DMS79 treated with DMSO at 0.1 percent for 48 hours (cell line): ENCODE measurements around the gene PRR3.
A peak's percentile ranks its signal among the peaks of the same experiment; 100 is the strongest.

ENCODE experiments used
- DNase-seq: peaks from one replicate; lab custom pipeline; 2025; lab: John Stamatoyannopoulos, UW

The PRR3 gene

DNA sequence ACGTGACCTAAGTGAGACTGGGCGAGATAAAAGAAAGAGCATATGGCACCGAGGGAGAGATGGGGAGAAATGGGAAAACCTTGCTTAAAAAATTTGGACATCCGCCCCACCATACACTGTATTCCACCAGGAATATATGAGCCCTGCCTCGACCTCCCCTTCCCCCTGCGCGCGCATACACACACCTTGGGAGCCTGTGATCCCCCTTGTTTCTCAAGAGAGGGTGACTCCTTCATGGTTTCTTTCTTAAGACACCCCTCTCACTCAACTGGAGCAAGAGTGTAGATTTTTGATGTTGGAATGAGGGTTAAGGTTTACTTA is 14.6 kb downstream of the PRR3 start:
- DNase-seq = no peak

DNA sequence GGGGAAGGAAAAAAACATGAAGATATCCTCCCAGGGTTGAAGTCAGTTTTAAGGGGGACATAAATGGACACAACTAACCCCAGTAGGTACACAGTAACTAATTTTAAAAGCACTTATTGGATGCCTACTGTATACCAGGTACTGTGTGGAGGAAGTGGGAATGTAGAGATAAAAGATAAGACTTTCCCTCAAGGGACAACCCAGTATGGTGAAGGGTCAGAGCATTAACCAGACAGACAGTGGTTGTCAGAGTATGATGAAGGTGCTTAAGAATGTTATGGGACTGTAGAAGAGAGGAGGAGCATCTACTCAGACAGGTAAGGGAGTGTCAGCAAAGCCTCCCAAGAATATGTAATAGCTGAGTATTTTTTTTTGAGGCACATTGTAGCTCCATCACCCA is 15.1 kb downstream of the PRR3 start:
- no peak for DNase-seq

DNA sequence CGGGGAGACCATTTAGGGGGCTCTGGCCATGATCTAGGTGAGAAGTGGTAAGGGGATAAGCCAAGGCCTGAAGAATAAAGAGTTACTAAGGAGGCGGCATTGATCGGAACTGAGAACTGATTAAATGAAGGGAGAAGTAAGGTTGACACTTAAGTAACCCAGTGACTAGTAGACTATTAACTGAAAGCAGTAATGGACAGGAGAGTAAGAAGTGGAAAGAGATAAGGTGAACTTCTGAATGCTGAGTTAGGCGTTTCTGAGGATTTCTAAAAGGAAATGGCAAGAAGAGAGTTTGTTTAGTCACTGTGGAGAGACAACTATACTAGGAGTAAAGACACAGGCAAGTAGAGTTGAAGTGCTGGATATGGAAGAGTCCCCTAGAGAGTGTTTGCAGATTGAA is 16.0 kb downstream of the PRR3 start:
- DNase-seq = no peak

DNA sequence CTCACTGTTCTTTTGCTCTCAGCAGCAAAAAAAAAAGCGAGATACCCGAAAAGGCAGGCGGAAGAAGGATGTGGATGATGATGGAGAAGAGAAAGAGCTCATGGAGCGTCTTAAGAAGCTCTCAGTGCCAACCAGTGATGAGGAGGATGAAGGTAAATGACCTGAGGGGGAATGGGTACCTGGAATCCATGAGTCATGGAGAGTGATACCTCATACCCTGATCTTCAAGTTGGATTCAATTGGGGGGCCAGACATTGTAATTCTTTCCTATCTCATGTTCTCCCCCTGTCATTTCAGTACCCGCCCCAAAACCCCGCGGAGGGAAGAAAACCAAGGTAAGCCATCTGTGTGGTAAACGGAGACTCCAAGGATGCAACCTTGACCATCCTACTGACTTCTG is 21.0 kb downstream of the PRR3 start:
- no peak for DNase-seq

DNA sequence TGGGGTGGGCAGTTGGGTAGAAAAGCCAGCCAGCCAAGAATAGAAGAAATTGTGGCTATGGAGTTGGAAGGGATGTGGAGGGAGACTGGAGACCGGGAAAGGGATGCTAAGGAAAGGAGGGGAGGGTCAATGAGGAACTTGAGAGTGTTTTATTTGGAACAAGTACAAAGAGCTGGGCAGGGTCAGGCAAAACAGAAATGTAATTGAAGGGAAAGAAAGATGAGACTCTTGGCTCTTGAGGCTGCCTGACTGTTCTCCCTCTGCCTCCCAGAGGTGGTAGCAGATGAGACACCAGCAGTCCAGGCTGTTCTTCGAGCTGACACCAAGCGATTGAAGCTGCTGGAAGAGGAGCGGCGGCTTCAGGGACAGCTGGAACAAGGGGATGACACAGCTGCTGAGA is 26.8 kb downstream of the PRR3 start:
- no peak for DNase-seq

DNA sequence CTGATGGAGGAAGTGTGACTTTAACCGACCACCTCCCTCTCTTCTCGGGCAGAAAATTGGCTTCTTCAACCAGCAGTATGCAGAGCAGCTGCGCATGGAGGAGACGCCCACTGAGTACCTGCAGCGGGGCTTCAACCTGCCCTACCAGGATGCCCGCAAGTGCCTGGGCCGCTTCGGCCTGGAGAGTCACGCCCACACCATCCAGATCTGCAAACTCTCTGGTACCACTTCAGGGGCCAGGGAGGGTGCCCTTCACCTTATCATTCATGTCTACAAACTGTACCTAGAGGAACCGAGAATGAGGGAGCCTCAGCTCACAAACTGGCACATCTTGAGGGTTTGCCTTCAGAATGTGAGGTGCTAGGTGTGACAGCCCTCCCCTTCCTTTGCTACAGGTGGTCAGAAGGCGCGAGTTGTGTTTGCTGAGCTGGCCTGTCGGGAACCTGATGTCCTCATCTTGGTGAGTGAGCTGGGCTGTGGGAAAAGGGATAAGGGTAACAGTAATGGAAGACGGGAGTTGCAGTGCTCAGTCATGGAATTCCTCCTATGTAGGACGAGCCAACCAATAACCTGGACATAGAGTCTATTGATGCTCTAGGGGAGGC is 32.8 kb downstream of the PRR3 start:
- DNase-seq = no peak

DNA sequence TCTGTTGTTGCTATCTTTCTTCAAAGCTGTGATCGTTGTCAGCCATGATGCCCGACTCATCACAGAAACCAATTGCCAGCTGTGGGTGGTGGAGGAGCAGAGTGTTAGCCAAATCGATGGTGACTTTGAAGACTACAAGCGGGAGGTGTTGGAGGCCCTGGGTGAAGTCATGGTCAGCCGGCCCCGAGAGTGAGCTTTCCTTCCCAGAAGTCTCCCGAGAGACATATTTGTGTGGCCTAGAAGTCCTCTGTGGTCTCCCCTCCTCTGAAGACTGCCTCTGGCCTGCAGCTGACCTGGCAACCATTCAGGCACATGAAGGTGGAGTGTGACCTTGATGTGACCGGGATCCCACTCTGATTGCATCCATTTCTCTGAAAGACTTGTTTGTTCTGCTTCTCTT is 33.4 kb downstream of the PRR3 start:
- no peak for DNase-seq

DNA sequence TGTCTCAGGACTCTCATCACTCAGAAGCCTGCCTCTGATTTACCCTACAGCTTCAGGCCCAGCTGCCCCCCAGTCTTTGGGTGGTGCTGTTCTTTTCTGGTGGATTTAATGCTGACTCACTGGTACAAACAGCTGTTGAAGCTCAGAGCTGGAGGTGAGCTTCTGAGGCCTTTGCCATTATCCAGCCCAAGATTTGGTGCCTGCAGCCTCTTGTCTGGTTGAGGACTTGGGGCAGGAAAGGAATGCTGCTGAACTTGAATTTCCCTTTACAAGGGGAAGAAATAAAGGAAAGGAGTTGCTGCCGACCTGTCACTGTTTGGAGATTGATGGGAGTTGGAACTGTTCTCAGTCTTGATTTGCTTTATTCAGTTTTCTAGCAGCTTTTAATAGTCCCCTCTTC is 33.9 kb downstream of the PRR3 start:
- no peak for DNase-seq

DNA sequence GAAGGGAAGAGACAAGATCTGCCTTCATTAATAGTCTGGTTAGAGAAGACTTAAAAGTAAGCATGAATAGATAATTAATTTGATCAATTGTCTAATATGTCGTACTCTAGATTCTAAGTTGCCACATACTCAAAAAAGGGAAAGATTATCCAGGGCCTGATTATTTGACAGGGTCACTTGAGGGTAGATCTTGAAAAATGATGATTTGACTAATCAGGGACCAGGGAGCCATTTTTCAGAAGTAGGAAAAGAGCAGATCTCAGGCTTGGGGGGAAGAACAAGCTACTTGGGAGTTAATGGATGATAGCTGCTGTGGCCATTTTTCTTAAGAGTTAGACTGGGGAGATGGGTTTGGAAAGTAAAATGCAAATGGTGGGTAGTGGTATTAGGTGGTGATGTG is 35.2 kb downstream of the PRR3 start:
- DNase-seq = no peak

DNA sequence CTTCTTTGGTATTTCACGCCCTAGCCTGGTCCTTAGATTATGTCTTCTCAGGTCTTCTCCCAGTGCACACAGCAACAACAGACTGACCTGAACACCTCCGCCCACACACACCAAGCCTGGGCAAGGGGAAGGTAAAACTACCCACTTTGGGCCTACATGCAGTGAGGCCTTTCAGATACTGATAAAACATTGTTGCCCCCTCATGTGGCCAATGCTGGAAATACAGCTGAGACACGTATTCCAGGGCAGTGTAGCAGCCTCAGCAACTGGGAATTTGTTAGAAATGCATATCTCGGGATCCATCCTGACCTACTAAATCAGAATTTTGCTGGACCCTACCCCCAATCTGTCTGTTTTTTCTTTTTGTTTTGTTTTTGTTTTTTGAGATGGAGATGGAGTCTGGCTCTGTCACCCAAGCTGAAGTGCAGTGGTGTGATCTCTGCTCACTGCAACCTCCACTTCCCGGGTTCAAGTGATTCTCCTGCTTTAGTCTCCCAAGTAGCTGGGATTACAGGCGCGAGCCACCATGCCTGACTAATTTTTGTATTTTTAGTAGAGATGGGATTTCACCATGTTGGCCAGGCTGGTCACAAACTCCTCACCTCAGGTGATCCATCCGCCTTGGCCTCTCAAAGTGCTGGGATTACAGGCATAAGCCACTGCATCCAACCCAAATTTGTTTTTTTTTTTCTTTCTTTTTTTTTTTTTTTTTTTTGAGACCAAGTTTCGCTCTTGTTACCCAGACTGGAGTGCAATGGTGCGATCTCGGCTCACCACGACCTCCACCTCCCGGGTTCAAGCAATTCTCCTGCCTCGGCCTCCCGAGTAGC is 40.4 kb downstream of the PRR3 start:
- peak; percentile 9 for DNase-seq

DNA sequence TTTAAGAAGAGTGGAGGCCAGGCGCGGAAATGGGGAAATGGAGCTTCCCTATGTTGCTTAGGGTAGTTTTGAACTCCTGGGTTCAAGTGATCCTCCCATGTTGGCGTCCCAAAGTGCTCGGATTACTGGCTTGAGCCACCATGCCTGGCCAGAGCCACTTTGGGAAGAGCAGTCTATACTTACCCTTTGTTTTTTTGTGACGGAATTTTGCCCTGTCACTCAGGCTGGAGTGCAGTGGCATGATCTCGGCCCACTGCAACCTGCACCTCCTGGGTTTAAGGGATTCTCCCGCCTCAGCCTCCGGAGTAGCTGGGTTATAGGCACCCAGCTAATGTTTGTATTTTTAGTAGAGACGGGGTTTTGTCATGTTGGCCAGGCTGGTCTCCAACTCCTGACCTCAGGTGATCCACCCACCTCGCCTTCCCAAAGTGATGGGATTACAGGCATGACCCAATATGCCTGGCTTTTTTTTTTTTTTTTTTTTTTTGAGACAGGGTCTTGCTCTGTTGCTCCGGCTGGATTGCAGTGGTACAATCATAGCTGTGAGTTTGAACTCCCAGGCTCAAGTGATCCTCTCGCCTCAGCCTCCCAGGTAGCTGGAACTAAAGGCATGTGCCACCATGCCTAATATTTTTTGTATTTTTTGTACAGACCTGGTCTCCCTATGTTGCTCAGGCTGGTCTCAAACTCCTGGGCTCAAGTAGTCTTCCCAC is 42.0 kb downstream of the PRR3 start:
- no peak for DNase-seq

DNA sequence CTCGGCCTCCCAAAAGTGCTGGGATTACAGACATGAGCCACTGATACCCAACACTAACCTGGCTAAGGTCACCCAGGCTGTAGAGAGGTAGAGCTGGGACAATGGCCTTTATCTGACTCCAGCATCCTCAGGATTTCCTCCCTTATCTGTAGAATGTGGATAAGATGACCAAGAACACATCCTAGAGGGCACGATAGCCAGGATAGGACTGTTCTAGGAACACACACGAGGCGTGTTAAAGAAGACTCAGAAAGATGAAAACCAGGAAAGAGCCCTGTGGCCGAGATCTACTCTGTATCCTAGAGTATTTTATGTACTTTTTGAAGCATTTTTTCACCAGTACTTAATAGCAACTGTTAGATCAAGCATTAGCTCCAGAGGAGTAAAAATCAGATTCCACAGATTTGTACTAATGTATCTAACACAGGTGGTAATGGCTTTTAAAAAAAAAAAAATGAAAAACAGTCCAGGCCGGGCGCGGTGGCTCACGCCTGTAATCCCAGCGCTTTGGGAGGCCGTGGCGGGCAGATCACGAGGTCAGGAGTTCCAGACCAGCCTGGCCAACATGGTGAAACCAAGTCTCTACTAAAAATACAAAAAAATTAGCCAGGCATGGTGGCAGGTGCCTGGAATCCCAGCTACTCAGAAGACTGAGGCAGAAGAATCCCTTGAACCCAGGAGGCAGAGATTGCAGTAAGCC is 42.7 kb downstream of the PRR3 start:
- DNase-seq = no peak

DNA sequence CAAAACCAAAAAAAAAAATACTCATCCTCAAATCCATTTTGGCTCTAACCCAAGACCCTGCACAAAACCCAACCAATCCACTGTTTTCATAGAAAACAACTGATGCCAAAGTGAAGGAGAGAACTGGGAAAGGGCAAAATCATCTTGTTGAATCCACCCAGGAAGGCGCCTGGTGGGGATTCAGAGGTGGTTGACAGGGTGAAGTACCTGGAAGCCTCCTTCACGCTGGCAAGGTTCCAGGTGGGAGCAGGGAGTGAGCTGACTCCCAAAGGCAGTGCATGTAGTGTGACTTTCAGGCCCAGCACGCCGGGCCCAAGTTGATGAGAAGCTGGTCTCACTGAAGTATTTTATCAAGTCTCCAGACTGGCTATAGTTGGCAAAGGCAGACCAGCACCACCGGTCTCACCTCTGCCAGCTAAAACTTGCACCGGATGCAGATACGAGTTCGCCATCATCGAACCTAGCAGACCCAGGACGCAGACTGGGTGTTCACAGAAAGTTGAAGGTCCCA is 43.4 kb downstream of the PRR3 start:
- DNase-seq = no peak

DNA sequence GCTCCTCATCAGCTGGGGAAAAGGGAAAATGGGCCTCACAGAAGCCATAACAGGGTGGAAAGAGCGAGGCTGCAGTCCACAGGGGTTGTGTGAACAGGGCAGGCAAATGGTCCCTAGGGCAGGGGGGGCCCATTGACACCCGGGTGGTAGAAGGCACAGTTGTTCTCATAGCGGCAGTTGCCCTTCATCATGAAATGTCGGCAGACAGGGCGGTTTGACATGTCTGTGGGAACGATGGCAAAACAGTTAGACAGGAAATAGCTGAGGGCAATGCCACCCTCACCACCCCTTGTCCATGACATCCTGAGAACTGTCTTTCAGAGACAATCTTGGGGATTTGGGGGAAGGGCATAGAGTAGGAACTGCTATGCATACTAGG is 44.3 kb downstream of the PRR3 start:
- no peak for DNase-seq

DNA sequence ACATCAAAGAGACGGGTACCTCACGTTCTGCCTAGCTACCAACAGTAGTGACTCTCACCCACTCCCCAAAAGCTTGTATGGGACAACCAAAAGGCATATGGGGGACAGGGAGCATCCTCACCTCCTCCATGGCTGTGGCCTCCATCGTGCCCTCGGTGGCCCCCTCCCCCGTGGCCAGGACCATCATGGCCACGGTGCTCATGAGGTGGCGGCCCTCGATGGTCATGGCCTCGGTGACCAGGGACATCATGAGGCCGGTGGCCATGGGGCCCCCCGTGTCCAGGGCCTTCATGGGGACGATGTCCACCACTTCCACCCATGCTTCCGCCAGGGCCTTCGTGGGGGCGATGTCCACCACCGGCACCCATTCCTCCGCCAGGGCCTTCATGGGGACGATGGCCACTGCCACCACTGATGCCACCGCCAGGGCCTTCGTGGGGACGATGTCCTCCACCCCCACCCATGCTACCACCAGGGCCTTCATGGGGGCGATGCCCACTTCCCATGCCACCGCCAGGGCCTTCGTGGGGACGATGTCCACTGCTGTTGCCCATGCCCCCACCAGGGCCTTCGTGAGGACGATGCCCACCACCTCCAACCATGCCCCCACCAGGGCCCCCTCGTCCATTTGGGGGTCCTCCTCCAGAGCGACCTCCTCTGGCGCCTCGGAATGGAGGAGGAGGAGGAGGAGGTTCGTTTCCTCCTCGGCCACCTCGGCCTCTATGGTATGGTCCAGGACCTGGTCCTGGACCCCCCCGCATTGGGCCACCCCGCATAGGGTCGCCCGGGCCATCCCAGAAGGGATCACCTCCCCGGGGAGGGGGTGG is 44.9 kb downstream of the PRR3 start:
- no peak for DNase-seq

DNA sequence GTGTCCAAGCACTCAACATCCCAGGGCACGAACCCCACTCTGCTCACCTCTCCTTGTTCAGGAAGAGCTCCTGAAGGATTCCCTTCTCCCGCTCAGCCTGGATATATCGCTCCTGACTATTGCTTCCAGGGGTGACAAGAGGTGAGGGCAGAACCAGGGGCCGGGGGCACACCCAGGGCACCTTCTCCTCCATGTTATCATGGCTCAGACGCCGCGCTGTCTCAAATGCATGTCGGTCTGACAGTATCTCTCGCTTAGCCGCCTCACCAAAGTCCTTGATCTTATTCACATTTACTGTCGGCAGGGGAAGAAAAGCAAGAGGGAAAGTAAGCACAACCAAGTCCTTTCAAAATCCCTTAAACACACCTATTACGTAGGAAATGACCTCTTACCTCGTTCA is 46.9 kb downstream of the PRR3 start:
- no peak for DNase-seq

DNA sequence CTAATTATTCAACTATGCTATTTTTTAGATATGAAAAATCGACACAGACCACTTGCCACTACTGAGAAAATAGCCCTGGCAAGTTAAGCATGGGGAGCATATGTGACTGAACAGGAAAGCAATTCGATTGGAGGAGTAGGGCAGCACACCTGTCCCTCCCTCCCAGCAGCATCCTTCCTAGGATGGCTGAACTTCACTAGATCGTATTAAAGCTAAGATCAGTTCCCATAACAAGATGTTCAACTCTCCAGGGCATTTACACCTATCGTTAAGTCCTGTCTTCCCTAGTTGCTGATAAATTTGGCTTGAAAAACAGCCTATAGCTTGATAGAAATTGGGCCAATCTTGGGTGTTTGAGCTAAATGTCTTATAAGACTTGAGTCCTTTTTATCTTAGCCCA is 53.0 kb downstream of the PRR3 start:
- no peak for DNase-seq

DNA sequence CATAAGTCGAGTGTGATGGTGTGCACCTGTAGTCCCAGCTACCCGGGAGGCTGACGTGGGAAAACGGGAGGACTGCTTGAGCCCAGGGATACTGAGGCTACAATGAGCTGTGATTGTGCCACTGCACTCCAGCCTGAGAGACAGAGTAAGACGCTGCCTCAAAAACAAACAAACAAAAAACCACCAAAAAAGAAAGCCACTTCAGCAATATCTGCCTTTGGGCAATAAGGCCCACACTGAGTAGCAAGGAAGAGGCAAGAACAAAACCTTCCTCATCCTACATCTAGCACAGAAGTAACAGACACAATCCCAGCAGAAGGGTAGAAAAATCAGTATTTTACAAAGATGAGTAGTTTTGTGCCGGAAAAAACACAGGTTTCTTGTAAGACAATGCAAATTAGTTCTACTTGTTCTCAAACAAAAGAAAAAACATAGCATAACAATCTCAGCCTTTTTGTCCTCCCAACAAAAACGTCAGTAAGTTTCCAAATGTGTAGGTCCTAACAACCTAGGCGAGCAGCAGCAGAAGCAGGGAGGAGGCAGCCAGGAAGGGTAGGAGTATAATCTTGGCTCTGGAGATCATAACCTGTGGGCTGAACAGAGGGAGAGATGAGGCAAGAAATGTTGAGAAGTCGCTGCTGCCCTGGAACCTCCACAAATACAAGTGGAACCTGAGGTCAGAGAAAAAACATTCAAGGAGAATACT is 54.2 kb downstream of the PRR3 start:
- no peak for DNase-seq

DNA sequence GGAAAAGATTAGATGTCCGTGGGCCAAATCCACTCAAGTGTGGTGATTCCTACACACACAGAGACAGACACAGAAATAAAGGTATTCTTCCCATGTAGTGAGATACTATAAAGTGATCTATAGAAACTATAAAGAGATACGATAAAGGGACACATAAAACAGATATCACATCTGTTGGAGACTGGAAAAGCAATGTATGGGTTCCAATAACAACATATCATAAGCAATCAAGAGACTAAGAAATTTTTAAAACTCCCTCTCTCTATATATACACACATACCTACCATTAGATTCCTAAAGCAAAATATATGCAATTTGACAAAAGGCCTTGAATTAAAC is 54.7 kb downstream of the PRR3 start:
- DNase-seq = no peak

DNA sequence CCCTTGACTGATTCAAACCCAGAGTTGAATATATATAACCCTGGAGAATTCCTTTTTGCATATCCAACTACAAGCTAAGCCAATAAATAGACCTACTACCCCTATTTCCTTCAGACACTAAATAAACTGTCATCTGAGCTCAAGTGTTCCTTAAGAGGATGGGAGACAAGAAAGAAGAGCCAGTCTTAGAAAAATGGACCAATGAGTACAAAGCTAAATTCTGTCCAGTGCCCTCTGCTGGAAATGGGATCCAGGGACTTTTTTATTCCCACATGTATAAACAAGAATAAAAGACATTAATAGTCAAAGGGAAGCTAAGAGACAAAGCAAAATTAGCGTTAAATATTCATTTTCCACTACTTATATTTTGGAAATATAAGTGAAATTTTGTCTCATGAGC is 55.1 kb downstream of the PRR3 start:
- peak; percentile 47 for DNase-seq

DNA sequence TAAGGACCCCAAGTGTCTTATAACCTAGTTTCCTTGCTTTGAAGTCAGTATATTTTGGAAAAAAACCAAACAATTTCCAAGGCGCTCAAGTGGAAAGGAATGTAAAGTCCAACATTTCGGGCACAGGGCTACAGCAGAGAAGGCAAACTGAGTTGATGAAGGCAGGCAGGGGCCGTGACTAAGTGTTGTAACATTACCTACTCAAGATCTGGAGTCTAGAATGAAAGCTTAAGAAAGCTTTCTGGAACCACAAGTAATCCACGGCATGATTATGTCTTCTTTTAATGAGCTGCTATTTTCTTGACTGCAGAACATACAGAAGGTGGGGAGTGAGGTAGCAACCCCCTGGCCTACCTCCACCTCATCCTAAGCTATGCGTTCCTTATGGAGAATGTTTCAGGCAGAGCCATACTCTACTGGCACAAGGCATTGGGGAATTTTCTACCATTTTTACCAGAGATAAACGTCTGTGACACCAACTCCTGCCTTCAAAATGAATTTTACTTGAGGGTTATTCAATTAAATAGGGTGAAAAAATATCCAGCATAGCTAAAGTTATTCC is 55.7 kb downstream of the PRR3 start:
- peak; percentile 69 for DNase-seq
